Neural cell (in vitro differentiated cells): ENCODE measurements around the gene EGLN2.
A peak's percentile ranks its signal among the peaks of the same experiment; 100 is the strongest.

Experiments used
- EP300 ChIP-seq: fragments of 450-650 bp; conservative IDR thresholded peaks from 2 replicates; pipeline ENCODE4 v1.6.1; 2014; ENCODE audit warnings: antibody characterized with exemption, mild to moderate bottlenecking, moderate library complexity; ENCODE audit not compliant: poor library complexity, severe bottlenecking
- EZH2 ChIP-seq: fragments of 200-600, 300-800 bp; shearing (Covaris generic), sonication (generic); IDR thresholded peaks from 2 replicates; pipeline ENCODE4 v1.6.1; 2014; ENCODE audit warnings: antibody characterized with exemption, low read length, borderline replicate concordance, mild to moderate bottlenecking; ENCODE audit not compliant: insufficient read depth, poor library complexity, severe bottlenecking
- MXI1 ChIP-seq: fragments of 450-650 bp; conservative IDR thresholded peaks from 2 replicates; pipeline ENCODE4 v1.6.1; 2014; ENCODE audit warnings: antibody characterized with exemption, mild to moderate bottlenecking; ENCODE audit not compliant: poor library complexity, severe bottlenecking
- POLR2AphosphoS5 ChIP-seq: IDR thresholded peaks from 2 replicates; pipeline ENCODE4 v1.6.1; 2012
- RAD21 ChIP-seq: fragments of 450-650 bp; conservative IDR thresholded peaks from 2 replicates; pipeline ENCODE4 v1.6.1; 2014; ENCODE audit warnings: antibody characterized with exemption, mild to moderate bottlenecking, moderate library complexity
- TAF1 ChIP-seq: IDR thresholded peaks from 2 replicates; pipeline ENCODE4 v1.6.1; 2012; ENCODE audit warnings: low read depth
- TF ChIP-seq, protein P1 (sequence below): fragments of 450-650 bp; IDR thresholded peaks from 2 replicates; pipeline ENCODE4 v1.5.1; 2014; ENCODE audit warnings: antibody characterized with exemption, mild to moderate bottlenecking, moderate library complexity; ENCODE audit not compliant: poor library complexity, severe bottlenecking
- TF ChIP-seq, protein P2 (sequence below): IDR thresholded peaks from 2 replicates; pipeline ENCODE4 v1.6.1; 2012; ENCODE audit warnings: borderline replicate concordance

DNA sequence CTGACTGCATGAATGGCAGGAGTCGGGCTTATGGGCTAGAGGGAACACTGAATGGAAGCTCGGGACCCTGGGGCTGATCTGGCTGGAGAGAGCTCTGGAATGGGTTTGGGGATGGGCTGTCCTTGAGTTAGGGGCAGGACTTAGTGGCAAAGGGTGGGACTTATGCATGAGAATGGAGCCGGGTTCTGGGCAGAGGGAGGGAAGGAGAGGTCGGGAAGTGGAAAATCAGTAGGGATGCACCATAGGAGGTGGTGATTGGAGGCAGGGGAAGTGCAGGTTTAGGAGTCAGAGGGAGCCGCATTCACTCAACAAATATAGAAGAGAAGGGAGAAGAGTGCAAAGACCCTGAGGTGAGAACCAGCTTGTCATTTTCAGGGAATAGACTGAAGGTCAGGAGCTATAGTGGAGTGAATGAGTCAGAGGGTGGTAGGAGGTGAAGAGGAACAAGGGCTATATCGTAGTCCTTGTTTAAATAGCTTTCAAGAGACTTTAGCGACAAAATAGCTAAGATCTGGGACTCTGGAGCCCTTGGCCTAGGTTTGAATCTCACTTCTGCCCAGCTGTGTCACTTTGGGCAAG lies 20.2 kb upstream of the EGLN2 start:
- TF ChIP-seq POLR2AphosphoS5 (no peak), TAF1 (no peak), EZH2 (no peak), EP300 (no peak), RAD21 (peak; percentile 29), MXI1 (no peak)
- TF ChIP-seq, protein P1, sequence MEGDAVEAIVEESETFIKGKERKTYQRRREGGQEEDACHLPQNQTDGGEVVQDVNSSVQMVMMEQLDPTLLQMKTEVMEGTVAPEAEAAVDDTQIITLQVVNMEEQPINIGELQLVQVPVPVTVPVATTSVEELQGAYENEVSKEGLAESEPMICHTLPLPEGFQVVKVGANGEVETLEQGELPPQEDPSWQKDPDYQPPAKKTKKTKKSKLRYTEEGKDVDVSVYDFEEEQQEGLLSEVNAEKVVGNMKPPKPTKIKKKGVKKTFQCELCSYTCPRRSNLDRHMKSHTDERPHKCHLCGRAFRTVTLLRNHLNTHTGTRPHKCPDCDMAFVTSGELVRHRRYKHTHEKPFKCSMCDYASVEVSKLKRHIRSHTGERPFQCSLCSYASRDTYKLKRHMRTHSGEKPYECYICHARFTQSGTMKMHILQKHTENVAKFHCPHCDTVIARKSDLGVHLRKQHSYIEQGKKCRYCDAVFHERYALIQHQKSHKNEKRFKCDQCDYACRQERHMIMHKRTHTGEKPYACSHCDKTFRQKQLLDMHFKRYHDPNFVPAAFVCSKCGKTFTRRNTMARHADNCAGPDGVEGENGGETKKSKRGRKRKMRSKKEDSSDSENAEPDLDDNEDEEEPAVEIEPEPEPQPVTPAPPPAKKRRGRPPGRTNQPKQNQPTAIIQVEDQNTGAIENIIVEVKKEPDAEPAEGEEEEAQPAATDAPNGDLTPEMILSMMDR, result no peak
- TF ChIP-seq, protein P2, sequence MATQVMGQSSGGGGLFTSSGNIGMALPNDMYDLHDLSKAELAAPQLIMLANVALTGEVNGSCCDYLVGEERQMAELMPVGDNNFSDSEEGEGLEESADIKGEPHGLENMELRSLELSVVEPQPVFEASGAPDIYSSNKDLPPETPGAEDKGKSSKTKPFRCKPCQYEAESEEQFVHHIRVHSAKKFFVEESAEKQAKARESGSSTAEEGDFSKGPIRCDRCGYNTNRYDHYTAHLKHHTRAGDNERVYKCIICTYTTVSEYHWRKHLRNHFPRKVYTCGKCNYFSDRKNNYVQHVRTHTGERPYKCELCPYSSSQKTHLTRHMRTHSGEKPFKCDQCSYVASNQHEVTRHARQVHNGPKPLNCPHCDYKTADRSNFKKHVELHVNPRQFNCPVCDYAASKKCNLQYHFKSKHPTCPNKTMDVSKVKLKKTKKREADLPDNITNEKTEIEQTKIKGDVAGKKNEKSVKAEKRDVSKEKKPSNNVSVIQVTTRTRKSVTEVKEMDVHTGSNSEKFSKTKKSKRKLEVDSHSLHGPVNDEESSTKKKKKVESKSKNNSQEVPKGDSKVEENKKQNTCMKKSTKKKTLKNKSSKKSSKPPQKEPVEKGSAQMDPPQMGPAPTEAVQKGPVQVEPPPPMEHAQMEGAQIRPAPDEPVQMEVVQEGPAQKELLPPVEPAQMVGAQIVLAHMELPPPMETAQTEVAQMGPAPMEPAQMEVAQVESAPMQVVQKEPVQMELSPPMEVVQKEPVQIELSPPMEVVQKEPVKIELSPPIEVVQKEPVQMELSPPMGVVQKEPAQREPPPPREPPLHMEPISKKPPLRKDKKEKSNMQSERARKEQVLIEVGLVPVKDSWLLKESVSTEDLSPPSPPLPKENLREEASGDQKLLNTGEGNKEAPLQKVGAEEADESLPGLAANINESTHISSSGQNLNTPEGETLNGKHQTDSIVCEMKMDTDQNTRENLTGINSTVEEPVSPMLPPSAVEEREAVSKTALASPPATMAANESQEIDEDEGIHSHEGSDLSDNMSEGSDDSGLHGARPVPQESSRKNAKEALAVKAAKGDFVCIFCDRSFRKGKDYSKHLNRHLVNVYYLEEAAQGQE, result no peak
